GM19463 (cell line): ENCODE results near the gene LINGO3.

Experiments used
- ATAC-seq: cut with Tn5 transposase; IDR thresholded peaks from one replicate; pipeline ENCODE4 v1.9.1; 2021; ENCODE audit warnings: mild to moderate bottlenecking, moderate library complexity; ENCODE audit not compliant: unreplicated experiment

LINGO3 gene

DNA sequence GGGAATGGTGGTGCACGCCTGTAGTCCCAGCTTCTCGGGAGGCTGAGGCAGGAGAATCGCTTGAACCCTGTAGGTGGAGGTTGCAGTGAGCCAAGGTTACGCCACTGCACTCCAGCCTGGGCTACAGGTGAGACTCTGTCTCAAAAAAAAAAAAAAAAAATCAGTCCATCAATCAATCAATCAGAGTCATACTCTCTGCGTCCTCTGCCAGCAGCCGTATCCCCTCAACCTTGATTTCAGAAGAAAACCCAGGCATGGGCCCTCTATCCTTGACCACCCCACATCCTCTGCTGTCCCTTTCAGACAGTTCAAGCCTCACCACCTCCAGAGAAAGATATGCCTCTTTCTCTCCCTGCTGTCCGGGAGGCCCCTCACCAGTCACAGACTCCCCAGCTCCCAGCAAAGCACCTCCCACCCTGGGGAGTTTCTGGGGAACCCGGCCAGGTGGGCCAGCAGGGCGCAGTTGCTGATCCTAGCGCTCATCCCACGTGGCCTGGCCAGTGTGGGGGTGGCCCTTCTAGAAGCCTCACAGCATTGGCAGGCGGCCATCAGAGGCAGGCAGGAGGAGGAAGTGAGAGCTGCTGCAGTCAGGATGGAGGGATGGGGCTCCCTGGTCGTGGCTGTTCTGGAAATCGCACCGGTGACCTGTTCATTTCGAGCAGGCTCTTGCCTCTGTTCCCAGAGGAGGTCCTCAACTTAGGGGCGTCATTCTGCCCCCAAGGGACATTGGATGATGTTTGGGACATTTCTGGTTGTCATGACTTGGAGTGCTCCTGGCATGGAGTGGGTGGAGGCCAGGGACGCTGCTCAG is 41.6 kb downstream of the LINGO3 start:
- peak; percentile 31 for ATAC-seq

DNA sequence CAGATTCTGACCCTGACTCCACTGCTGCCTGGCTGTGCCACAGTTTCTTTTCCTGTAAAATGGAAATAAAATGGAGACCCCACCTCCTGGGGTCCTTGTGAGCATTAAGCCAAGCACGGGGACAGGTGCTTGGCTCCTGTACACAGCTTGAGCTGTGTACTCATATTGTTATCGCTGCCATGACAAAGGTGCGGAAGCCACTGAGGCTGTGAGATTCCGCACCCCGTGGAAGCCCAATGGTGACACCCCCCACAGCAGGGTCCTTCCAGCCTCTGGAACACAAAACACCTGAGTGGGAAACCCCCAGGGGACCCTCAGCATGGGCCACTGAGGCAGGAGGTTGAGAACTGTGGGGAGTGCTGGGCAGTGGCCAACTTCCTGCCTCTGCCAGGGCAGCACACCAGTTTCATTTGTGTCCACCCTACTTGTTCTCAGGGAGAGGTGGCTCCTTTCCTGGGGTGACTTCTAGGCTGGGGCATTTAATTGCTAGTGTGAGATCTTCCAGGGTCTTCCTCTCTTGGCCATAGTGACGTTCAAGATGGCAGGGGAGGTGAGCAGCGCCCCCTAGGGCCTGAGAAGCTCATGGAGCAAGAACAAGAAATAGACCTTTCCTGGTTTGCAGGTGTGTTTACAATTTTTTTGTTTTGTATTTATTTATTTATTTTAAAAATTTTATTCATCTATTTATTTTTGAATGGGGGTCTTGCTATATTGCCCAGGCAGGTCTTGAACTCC is 46.3 kb downstream of the LINGO3 start:
- no peak for ATAC-seq

- no peak for ATAC-seq
Measured at GRCh38 chr19:2260341-2260805, 47.6 kb downstream of the LINGO3 start.

- ATAC-seq: no peak
Measured at GRCh38 chr19:2259336-2259735, 48.6 kb downstream of the LINGO3 start.
